Stimulated activated CD4-positive, alpha-beta T cell treated with anti-CD3 and anti-CD28 coated beads, TNF-alpha, amount 100 ng/mL, for 24 hours (primary cell): ENCODE measurements around the gene RAD18.

Experiments
- DNase-seq, 3 experiments: peaks; one replicate each; pipeline ENCODE4 v3.0.0-alpha.2; 2020; ENCODE audit warnings: low read depth in 3 of 3

The RAD18 gene, protein sequence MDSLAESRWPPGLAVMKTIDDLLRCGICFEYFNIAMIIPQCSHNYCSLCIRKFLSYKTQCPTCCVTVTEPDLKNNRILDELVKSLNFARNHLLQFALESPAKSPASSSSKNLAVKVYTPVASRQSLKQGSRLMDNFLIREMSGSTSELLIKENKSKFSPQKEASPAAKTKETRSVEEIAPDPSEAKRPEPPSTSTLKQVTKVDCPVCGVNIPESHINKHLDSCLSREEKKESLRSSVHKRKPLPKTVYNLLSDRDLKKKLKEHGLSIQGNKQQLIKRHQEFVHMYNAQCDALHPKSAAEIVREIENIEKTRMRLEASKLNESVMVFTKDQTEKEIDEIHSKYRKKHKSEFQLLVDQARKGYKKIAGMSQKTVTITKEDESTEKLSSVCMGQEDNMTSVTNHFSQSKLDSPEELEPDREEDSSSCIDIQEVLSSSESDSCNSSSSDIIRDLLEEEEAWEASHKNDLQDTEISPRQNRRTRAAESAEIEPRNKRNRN

GRCh38 chr3:8963137-8963853 is at the start of gene RAD18:
Gene RAD18, minus strand, starts transcription at chr3:8963472. Its CDS starts 87 bp downstream, at chr3:8963385.
- peak; percentile 82 to 90 (median 85) for DNase-seq

- DNase-seq: no peak
These were observed 49.2 kb upstream of the RAD18 start for GRCh38 chr3:9012521-9012920.

GRCh38 chr3:9009976-9010545 is 46.8 kb upstream of the RAD18 start:
- no peak for DNase-seq

DNA sequence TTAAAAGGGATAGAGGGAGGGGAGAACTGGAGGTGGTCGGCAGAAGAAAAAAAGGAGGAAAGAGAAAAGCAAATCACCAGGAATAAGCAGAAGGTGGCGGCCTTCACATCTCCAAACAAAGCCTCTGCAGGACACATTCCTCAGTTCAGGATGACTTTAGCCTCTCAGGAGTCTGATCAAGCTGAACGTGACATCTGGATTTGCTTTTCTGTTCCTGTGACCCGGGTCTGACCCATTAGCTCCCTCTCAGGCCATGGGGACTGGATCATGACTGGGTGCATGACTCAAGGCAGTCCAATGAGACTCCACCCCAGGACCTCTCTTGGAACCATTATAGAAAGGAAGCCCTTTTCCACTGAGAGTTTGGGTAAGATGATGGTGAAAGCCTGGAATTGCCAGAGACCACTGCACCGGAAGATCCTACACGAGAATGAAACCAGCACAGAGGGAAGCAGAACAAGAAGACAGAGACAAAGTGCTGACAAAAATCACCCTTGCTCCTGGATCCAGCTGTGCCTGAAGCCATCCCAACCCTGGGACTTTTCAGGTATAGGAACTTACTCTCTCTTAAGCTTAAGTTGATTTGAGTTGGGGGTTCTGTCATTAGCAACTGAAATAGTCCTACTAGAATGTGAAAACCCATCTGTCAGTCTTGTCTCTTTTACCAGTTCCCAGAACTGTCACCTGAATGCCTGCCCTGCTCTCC is 45.4 kb upstream of the RAD18 start:
- DNase-seq: no peak

DNA sequence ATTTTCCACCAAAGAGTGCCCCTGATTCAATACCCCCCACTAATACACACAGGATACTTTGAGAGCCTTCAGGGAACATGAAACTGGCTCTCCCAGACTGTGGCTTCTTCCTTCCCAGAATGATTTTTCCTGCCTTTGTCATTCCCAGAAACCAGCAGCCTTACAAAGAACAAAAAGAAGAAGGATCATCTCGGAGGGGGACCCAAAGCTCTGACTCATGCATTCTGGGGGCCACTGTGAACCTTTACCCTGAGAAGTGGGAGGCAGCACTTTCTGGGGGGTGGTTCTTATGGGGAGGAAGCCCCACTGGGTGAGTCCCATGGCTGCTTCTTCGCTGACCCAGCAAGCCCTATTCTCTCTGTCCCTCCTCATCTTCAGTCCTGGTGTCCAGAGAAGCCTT is 44.7 kb upstream of the RAD18 start:
- no peak for DNase-seq

DNA sequence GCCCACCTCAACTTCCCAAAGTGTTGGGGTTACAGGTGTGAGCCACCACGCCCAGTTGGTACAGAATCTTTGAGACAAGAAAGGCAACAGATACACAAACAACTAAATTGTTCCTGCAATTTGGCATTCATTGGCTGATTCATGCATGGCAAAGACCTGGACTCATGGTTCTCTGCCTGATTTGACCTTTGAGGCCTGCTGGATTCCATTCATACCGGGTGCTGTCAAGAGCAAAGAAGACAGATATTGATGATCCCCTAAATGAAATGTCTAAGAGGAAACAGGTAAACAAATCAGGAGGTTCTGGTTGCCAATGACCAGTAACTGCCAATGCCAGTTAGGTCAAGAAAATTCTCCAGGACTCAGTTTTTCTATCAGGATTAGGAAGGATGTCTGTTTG is 43.9 kb upstream of the RAD18 start:
- no peak for DNase-seq

GRCh38 chr3:9000041-9000440 is 36.8 kb upstream of the RAD18 start:
- no peak for DNase-seq

DNA sequence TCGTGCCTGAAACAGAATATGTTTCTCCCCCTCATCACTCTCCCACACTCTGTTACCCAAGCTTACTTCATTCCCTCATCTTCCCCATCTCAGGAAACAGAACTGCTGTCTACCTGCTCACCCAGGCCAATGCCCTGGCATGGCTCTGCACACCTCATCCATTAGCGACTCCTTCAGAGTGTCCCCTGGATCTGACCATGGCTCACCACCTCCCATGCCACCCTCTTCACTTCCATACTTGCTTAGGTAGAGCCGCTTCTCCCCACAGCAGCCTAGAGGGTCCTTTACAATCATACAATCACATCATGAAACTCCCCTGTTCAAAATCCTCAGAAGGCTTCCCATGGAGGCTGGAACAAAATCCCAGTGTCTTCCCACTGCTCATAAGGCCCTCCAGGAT is 33.9 kb upstream of the RAD18 start:
- DNase-seq: no peak

DNA sequence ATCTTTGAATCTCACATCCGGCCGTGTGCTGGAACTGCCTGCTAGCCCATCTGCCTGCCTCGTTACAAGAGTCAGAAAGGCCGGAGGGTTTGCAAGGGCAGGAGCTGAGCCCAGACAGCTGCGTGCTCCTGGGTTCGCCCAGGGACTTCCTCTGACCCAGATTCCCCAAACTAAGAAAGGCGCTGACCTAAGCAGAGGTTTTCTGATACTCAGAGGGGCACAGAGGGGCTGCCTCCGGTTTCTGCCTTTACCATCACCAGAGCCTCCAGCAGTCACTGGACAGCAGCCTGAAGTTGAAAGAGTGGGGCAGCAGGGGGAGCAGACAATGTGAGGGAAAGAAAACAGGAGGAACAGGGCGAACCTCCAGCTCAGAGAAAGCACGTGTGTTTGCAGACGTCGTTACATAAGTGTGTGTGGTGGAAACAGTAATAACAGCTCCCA is 33.4 kb upstream of the RAD18 start:
- no peak for DNase-seq

GRCh38 chr3:8996216-8996615 is 32.9 kb upstream of the RAD18 start:
- no peak for DNase-seq

DNA sequence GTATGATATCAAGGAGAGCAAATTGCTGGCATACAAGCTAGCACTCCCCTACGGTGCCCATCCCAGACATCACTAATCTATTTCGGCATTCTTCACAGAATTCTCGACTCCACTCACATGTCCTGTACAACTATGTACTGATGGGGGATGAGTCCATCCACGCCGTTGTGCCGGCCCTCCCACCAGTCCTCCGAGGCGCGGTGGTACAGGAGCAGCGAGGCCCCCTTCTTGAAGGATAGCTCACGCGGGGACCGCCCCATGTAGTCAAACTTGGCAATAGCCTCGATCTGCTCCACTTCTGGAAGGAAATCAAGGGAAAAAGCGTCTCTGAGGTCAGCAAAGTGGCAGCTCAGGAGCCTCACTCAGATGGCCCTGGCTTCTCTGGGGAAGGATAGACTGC is 31.0 kb upstream of the RAD18 start:
- no peak for DNase-seq

DNA sequence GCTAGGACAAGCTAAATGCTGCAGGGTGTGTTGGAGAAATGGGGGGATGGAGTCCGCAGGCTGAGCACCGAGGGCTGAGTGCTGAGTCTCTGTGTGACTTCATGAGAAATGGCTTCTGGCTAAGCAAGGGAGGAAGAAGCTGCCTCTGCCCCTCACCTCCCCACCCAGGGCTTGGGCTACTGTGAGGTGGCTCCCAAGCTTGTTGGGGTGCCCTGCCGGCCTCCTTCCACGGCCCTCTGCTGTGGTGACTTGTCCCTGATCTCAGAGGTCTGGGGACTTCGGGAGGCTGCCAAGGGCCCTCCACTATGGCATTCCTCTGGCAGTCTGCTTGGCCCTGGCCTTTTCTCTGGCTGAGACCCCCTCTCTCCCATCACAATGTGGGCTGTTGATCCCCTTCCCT is 30.1 kb upstream of the RAD18 start:
- no peak for DNase-seq

GRCh38 chr3:8992854-8993253 is 29.6 kb upstream of the RAD18 start:
- no peak for DNase-seq

DNA sequence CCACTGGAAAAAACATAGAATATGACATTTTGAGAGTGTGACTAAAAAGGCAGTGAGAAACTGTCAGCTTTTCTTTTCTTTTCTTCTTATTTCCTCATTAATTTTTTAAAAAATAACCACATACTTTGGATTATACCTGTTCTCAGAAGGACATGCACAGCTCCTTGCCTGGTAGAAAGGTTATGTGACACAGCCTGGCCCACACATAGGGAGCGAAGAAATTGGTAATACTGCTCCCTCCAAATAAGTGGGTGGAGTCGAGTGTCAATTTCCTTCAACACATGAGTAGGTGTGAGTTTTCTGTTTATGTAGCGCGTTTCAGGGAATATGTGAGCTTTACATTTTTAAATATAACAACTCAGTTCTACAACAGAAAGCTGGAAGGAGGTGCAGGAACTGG is 28.9 kb upstream of the RAD18 start:
- no peak for DNase-seq

- no peak for DNase-seq
These were observed 27.3 kb upstream of the RAD18 start for GRCh38 chr3:8990266-8991215.

DNA sequence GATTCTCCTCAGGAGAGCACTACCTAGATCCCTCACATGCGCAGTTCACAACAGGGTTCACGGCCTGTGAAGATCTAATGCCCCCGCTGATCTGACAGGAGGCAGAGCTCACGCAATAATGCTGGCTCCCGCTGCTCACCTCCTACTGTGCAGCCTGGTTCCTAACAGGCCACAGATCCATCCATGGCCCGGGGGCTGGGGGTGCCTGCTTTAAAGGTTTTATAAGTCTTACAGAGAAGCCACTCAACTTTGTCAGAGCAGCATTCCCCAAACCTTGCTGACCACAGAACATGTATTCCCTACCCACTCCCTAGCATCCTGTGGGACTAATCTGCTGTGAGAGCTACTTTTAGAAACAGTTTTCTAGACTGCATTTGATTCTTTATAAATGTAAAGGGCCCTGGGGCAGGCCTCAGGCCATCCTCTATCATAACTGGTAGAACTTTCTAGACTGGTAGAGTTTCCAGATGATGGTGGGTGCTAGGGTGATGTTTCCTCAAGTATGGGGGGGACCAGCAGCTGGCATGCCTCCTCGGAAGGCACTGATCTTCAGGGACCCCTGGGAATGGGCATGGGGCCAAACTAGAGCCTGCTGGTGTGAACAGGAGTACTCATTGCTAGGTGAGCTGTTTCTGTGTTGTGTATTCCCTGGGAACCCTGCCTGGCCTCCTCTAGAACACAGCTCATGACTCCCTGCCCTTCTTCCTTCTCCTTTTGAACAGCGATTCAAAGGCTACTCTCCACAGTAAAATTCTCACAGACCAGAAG is 25.7 kb upstream of the RAD18 start:
- no peak for DNase-seq

DNA sequence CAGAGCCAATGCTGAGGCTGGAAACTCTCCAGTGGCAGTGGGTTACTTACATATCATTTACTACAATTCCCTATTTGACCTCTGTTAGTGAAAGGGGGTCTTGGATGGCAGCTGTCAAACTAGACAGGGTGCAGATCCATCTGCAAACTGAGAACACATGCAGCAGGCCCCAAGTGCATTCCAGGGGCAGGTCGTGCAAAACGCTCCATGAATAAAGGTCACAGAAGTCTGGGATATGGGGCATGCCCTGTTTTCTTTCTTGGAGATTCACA is 25.0 kb upstream of the RAD18 start:
- no peak for DNase-seq

DNA sequence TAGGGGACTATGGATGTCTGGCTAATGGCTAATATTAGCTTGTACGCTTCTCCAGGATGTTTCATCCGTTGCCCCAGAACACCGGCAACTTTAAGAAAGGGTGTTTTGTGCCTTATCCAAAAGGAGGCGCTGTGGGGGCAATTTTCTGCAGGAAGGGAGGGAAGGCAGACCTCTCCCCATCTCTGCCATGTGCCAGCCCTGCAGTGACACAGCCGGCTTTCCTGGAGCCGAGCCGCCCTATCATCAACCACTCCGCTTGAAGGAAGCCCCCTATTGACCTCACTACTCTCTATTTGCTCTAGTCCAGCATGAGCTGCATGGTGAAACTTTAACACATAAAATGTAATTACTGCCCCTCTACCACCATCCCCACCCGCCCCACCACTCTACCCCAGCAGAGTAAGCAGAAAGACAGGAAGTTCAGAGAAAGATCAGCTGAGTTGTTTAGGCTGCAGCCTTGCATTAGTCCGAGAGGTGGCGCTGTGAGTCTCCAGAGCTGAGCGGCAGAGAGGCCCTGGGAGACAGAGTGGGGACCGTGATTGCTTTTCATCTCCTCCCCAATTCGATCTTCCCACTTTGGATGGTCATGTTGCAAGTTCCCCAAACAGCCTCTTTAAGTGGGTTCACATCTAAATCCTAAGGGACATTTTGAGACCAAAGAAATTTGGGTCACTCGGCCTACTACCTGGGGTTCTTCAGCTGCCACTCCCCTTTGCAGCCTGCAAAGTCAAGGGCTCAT is 24.5 kb upstream of the RAD18 start:
- DNase-seq: peak; percentile 31 to 66 (median 47)

DNA sequence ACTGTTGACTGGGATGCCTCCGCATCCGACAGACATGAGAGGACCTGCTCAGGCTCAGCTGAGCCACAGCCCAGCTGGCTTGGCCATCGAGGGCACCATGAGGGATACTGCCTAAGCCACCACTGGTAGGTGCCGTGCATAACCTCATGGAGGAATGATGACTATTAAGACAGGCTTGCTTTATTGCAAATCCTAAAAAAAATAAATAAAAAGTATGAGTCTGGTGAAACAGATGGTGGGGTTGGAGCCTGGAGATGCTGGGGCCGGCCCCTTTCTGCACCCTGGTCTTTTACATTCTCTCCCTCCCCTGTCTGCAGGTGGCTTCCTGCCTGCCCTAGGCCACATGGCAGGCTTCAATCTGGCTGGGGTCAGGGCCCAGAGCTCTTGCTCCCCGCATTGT is 24.0 kb upstream of the RAD18 start:
- DNase-seq: no peak

GRCh38 chr3:8986741-8987140 is 23.5 kb upstream of the RAD18 start:
- no peak for DNase-seq
